ENCODE results near the gene SLC38A1. TPM values are rescaled to one million over a fixed set of nuclear protein-coding genes. Genes with fewer than 3 reads are reported as not detected.

The SLC38A1 gene
- total and polyA plus RNA-seq, 8 donors: 23.6 to 67.5 (median 29.2) TPM

DNA sequence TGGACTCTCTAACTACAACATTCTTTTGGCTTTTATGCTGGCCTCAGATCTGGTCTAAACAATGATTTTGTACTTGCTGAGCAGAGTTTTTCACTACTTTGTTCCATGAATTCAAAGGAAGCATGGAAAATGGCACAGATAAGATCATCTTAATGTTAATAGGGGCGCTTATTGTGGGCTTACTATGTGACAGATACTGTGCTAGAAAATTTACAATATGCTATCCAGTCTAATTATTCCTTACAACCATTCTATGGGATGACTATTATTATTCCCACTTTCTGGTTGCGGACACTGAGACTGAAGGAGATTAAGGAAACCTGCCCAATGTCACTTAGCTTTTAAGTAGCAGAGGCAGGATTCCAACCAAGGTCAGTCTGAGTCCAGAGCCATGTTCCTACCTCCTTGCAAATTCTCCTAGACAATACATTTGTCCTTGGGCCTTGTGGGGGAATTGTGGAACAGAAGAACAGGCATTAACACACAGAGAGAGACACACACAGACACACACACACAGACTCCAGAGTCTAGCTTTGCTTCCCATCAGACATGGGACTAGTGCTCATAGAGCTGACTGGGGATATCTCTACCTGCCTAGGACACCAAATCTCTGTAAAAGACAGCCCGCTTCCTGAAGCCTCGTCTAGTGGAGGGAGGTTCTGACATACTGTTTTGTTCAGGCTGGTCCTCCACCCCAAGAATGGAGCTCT lies 107.7 kb downstream of the SLC38A1 start:
- TF ChIP-seq, protein P1, sequence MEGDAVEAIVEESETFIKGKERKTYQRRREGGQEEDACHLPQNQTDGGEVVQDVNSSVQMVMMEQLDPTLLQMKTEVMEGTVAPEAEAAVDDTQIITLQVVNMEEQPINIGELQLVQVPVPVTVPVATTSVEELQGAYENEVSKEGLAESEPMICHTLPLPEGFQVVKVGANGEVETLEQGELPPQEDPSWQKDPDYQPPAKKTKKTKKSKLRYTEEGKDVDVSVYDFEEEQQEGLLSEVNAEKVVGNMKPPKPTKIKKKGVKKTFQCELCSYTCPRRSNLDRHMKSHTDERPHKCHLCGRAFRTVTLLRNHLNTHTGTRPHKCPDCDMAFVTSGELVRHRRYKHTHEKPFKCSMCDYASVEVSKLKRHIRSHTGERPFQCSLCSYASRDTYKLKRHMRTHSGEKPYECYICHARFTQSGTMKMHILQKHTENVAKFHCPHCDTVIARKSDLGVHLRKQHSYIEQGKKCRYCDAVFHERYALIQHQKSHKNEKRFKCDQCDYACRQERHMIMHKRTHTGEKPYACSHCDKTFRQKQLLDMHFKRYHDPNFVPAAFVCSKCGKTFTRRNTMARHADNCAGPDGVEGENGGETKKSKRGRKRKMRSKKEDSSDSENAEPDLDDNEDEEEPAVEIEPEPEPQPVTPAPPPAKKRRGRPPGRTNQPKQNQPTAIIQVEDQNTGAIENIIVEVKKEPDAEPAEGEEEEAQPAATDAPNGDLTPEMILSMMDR (IDR thresholded peaks at IDR 0.05): no peak
- DNase-seq (no peak), ATAC-seq (no peak)
- Histone ChIP-seq H3K27me3 (no peaks in the 10 kb centered on the region), H3K36me3 (no peaks in the 10 kb centered on the region), H3K9me3 (peaks cover 0 to 6% of the 10 kb centered on the region in 2 donors), H3K4me1 (peaks cover 0 to 9% of the 10 kb centered on the region in 2 donors), H3K27ac (no peak overlapping the region), H3K4me3 (no peak overlapping the region)
- intact Hi-C loops (cut with DNase I): no loop called here

DNA sequence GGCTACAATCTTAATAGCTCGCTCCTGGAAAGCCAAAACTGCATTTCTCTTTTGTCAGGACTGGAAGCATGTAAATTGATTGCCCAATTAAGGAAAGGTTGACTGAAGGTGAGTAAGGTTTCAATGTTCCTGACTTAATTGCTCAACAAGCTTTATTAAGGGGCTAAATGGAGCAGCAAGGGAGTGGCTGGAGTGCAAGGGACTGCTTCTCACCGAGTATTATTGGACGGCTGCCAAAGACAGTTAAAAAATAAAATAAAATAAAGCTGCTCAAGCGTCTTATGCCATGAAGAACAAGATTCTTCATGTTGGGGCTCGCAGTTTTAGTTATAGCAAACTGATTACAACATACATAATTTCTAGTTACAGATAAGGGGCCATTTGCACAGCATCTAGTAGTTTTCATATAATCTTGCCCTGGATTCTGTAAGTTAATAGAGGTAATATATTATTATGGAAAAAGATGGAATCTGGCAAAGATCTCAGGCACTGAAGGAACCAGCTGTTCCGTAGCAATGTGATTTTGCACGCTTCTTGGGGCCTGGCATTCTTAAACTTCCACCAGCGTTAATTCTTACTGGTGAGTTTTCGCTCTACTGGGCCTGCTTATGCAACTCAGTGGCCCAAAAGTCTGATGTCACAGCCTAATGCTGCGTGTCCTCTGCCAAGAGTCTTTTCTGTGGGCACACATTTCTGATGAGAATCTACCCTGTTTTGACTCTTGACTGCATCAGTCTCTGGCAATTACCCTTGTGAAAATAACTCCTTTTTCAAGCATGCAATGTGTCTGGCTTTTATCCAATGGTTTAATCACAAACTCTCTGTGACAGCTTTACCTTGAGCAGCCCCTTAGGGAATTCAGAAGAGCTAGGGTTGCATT lies 108.5 kb downstream of the SLC38A1 start:
- TF ChIP-seq, protein P1 (IDR thresholded peaks at IDR 0.05): no peak
- intact Hi-C loops (cut with DNase I): no loop called here
- no peak overlapping the region for H3K4me3 ChIP-seq
- no peaks in the 10 kb centered on the region for H3K27me3 ChIP-seq
- DNase-seq: peak in 2 of 4 donors; percentile 23 to 32
- H3K27ac ChIP-seq: no peak overlapping the region
- H3K36me3 ChIP-seq: no peaks in the 10 kb centered on the region
- peaks cover 0 to 9% of the 10 kb centered on the region in 2 donors for H3K4me1 ChIP-seq
- H3K9me3 ChIP-seq: peaks cover 0 to 10% of the 10 kb centered on the region in 2 donors
- ATAC-seq: peak; percentile 89

DNA sequence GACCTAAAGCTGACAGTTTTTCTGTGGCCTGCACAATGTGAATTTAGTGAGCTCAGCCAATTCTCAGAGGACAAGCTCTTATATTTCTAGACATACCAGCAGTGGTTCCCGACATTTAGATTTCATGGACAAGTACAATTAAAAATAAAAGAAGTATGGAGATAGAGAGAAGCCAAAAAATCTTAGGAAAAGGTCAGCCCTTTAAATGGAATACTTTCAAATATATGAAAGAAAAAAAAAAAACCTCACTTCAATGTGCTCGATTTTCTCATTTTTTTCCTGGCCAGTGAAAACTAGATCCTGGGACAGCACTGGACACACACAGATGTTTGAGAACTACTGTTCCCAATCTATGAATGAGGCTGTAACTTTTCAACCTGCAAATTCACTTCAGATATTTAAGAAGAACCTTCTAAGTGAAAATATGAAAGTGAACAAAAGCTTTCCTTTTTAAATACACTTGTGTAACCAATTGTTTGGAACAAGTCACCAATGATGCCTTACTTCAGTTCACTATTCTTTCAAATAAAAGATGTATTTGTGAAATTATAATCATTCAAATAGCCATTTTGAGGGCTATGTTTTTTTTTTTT lies 109.4 kb downstream of the SLC38A1 start:
- Histone ChIP-seq H3K27ac (no peak overlapping the region), H3K4me3 (no peak overlapping the region), H3K27me3 (no peaks in the 10 kb centered on the region), H3K9me3 (peaks cover 0 to 10% of the 10 kb centered on the region in 2 donors), H3K36me3 (no peaks in the 10 kb centered on the region), H3K4me1 (peaks cover 0 to 9% of the 10 kb centered on the region in 2 donors)
- ATAC-seq (no peak), DNase-seq (no peak)
- TF ChIP-seq, protein P1 (IDR thresholded peaks at IDR 0.05): no peak
- intact Hi-C loops (cut with DNase I): no loop called here

DNA sequence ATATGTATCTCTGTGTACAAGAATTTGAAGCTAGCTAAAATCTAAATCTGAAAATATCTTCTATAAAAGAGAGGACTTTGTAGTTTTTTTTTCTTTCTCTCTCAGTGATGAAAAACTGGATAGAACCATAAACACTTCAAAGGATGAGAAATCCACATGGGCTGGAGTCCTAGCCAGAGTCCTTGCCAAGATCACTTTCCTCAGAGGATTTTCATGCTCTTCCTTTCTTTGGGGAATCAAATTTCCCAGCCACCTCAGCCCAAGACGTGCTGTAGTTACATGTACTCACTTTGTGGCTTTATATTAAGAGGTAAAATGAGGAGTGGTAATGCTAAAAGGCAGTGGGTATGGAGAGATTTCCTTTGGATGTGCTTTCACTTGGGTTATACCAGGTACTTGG lies 110.3 kb downstream of the SLC38A1 start:
- Histone ChIP-seq H3K27me3 (no peaks in the 10 kb centered on the region), H3K9me3 (peaks cover 0 to 10% of the 10 kb centered on the region in 2 donors), H3K36me3 (no peaks in the 10 kb centered on the region), H3K4me1 (peaks cover 0 to 9% of the 10 kb centered on the region in 2 donors), H3K4me3 (no peak overlapping the region), H3K27ac (no peak overlapping the region)
- DNase-seq: no peak
- intact Hi-C loops (cut with DNase I): no loop called here
- ATAC-seq: no peak
- TF ChIP-seq, protein P1 (IDR thresholded peaks at IDR 0.05): no peak
